ENCODE results near the gene CFAP68. TPM values are rescaled to one million over a fixed set of nuclear protein-coding genes. Genes with fewer than 3 reads are reported as not detected.
"Not testable (repeated sequence)": the region's sequence is repeated elsewhere in the genome, so short reads cannot be mapped to it uniquely, and the experiment has no call there.

CFAP68 gene
- total RNA-seq, 4 donors from 2014 or later, result 24.7 to 47.1 (median 38.0) TPM

GRCh38 chr11:111930472-111930871 is 51.1 kb downstream of the CFAP68 start:
- Histone ChIP-seq H3K9me3 (no peaks in the 10 kb centered on the region), H3K4me1 (peaks cover 21 to 32% of the 10 kb centered on the region in 2 donors), H3K36me3 (no peaks in the 10 kb centered on the region), H3K27me3 (no peaks in the 10 kb centered on the region), H3K4me3 (replicated peaks in 1 of 3) (no peak overlapping the region), H3K27ac (no peak overlapping the region)
- TF ChIP-seq POLR2A (IDR thresholded peaks at IDR 0.05) (no peak), CTCF (IDR thresholded peaks at IDR 0.05) (no peak)
- DNase-seq, result no peak
- intact Hi-C loops (cut with DNase I), result no loop called here
- 82 to 83% methylated on average over 4 of the region's 4 CpGs for WGBS, 2 donors

DNA sequence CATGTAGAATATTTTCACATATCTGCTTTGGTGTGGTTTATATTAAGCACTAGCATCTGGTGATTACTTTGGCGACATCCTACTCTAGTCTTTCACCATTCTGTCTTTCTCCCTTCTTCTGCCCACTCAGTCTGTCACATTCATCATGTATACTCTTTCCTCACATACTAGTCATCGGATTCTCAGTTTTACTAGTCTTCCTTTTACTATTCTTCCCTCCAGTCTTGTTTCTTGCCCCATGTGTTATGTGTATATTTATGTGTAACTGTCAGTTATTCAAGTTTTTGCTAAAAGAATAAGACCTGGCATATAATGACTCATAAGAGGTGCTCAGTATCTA is 53.2 kb downstream of the CFAP68 start:
- Histone ChIP-seq H3K9me3 (no peaks in the 10 kb centered on the region), H3K27me3 (no peaks in the 10 kb centered on the region), H3K4me1 (peaks cover 24 to 34% of the 10 kb centered on the region in 2 donors), H3K27ac (peak overlapping the region in 1 of 3 donors; percentile 7), H3K4me3 (replicated peaks in 1 of 3) (no peak overlapping the region), H3K36me3 (no peaks in the 10 kb centered on the region)
- 85 to 90% methylated on average over 2 of the region's 2 CpGs for WGBS, 2 donors
- intact Hi-C loops (cut with DNase I), result no loop called here
- TF ChIP-seq POLR2A (IDR thresholded peaks at IDR 0.05) (no peak), CTCF (IDR thresholded peaks at IDR 0.05) (no peak)
- no peak for DNase-seq

GRCh38 chr11:111933176-111933575 is 53.8 kb downstream of the CFAP68 start:
- H3K9me3 ChIP-seq; H3K4me3 ChIP-seq (replicated peaks in 1 of 3); DNase-seq; H3K27me3 ChIP-seq; H3K36me3 ChIP-seq; intact Hi-C loops (cut with DNase I): not testable (repeated sequence)
- Histone ChIP-seq H3K4me1 (peaks cover 24 to 39% of the 10 kb centered on the region in 2 donors), H3K27ac (peak overlapping the region in 1 of 3 donors; percentile 7)
- WGBS, 2 donors, result 97% methylated on average over 14 of the region's 14 CpGs

GRCh38 chr11:111933872-111934271 is 54.5 kb downstream of the CFAP68 start:
- Histone ChIP-seq H3K27ac (peak overlapping the region in 2 of 3 donors; percentile 86 to 91), H3K9me3 (no peaks in the 10 kb centered on the region), H3K4me3 (replicated peaks in 1 of 3) (no peak overlapping the region), H3K36me3 (no peaks in the 10 kb centered on the region), H3K27me3 (no peaks in the 10 kb centered on the region), H3K4me1 (peaks cover 24 to 46% of the 10 kb centered on the region in 2 donors)
- TF ChIP-seq CTCF (IDR thresholded peaks at IDR 0.05) (no peak), POLR2A (IDR thresholded peaks at IDR 0.05) (no peak)
- intact Hi-C loops (cut with DNase I), result no loop called here
- 86 to 89% methylated on average over 1 of the region's 1 CpG for WGBS, 2 donors
- no peak for DNase-seq

GRCh38 chr11:111934306-111934705 is 55.0 kb downstream of the CFAP68 start:
- Histone ChIP-seq H3K27ac (peak overlapping the region in 2 of 3 donors; percentile 86 to 91), H3K36me3 (no peaks in the 10 kb centered on the region), H3K4me1 (peaks cover 24 to 48% of the 10 kb centered on the region in 2 donors), H3K9me3 (no peaks in the 10 kb centered on the region), H3K4me3 (replicated peaks in 1 of 3) (no peak overlapping the region), H3K27me3 (no peaks in the 10 kb centered on the region)
- no peak for TF ChIP-seq POLR2A (IDR thresholded peaks at IDR 0.05)
- no peak for TF ChIP-seq CTCF (IDR thresholded peaks at IDR 0.05)
- WGBS, 2 donors, result 92 to 100% methylated on average over 1 of the region's 1 CpG
- no peak for DNase-seq
- intact Hi-C loops (cut with DNase I), result no loop called here

Small RNA genes lying within 50 kb of the gene (small RNA-seq; reads per million reads assigned to genes)
- gene C11orf52 (not detected), gene GNG5P3 (not detected), gene RNA5SP351 (not detected), gene RPL37AP8 (not detected)

Other genes starting within 250 kb of the CFAP68 start
- 10 to 100 TPM; 22.4 to 39.2 (median 25.3) TPM for gene PPP2R1B, start 113.2 kb upstream of the CFAP68 start, total RNA-seq
- 10 to 100 TPM; 35.3 to 44.9 (median 36.6) TPM for gene ALG9, start 8.0 kb upstream of the CFAP68 start, total RNA-seq
- 1 to 10 TPM; 1.8 to 3.0 (median 2.8) TPM for gene FDXACB1, start 376 bp upstream of the CFAP68 start, total RNA-seq
- gene CRYAB, start 32.2 kb downstream of the CFAP68 start, total RNA-seq, result 100 to 1,000 TPM; 174 to 350 (median 250) TPM
- under 1 TPM in 1 of 4 donors, not detected in 3; 0.22 TPM for gene HSPB2, start 33.2 kb downstream of the CFAP68 start, total RNA-seq
- gene C11orf52, start 39.4 kb downstream of the CFAP68 start, total RNA-seq, result 10 to 100 TPM; 21.7 to 33.4 (median 24.9) TPM
- gene DIXDC1, start 57.8 kb downstream of the CFAP68 start, total RNA-seq, result 10 to 100 TPM; 30.5 to 41.3 (median 38.2) TPM
- 10 to 100 TPM; 33.9 to 52.0 (median 39.0) TPM for gene DLAT, start 145.9 kb downstream of the CFAP68 start, total RNA-seq
- 10 to 100 TPM in 3 of 4 donors, 1 to 10 TPM in 1; 6.4 to 12.8 (median 11.1) TPM for gene PIH1D2, start 194.5 kb downstream of the CFAP68 start, total RNA-seq
- gene NKAPD1, start 194.8 kb downstream of the CFAP68 start, total RNA-seq, result 10 to 100 TPM; 13.2 to 20.8 (median 18.8) TPM
- 10 to 100 TPM; 11.8 to 55.8 (median 27.5) TPM for gene TIMM8B, start 207.2 kb downstream of the CFAP68 start, total RNA-seq
- gene SDHD, start 207.3 kb downstream of the CFAP68 start, total RNA-seq, result 100 to 1,000 TPM; 102 to 201 (median 174) TPM

Measured in thyroid gland (tissue), 4 donors.